Astrocyte (in vitro differentiated cells and primary cell): ENCODE results near the gene RBSN.

Experiments used
- EZH2 ChIP-seq: IDR thresholded peaks from 2 replicates; pipeline ENCODE4 v1.6.1; 2012; ENCODE audit warnings: mild to moderate bottlenecking, low read length, inconsistent platforms; ENCODE audit not compliant: insufficient read depth
- TF ChIP-seq, protein P1 (sequence below): IDR thresholded peaks from 2 replicates; pipeline ENCODE4 v1.5.1; 2011; ENCODE audit warnings: low read depth, mild to moderate bottlenecking, inconsistent platforms, low read length, moderate library complexity; ENCODE audit not compliant: insufficient read depth

DNA sequence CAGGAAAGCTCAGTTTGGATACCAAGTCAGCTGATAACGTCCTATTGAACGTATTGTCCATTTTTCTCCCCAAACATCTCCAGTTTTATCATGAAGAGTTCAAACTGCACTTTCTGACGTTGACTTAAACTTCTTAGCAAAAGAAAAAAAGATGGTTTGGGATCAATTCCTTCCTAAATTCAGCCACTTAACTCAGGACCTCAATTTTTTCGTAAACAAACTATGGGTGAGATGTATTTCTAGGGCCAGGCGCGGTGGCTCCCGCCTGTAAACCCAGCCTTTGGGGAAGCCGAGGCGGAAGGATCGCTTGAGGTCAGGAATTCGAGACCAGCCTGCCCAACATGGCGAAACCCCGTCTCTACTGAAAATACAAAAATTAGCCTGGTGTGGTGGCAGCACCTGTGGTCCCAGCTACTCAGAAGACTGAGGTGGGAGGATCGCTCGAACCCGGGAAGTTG lies 33.4 kb downstream of the RBSN start:
- TF ChIP-seq, protein P1, sequence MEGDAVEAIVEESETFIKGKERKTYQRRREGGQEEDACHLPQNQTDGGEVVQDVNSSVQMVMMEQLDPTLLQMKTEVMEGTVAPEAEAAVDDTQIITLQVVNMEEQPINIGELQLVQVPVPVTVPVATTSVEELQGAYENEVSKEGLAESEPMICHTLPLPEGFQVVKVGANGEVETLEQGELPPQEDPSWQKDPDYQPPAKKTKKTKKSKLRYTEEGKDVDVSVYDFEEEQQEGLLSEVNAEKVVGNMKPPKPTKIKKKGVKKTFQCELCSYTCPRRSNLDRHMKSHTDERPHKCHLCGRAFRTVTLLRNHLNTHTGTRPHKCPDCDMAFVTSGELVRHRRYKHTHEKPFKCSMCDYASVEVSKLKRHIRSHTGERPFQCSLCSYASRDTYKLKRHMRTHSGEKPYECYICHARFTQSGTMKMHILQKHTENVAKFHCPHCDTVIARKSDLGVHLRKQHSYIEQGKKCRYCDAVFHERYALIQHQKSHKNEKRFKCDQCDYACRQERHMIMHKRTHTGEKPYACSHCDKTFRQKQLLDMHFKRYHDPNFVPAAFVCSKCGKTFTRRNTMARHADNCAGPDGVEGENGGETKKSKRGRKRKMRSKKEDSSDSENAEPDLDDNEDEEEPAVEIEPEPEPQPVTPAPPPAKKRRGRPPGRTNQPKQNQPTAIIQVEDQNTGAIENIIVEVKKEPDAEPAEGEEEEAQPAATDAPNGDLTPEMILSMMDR = no peak
- no peak for TF ChIP-seq EZH2
